ENCODE results near the gene FXYD2.
"Not testable (repeated sequence)": the region's sequence is repeated elsewhere in the genome, so short reads cannot be mapped to it uniquely, and the experiment has no call there.

Gene FXYD2

DNA sequence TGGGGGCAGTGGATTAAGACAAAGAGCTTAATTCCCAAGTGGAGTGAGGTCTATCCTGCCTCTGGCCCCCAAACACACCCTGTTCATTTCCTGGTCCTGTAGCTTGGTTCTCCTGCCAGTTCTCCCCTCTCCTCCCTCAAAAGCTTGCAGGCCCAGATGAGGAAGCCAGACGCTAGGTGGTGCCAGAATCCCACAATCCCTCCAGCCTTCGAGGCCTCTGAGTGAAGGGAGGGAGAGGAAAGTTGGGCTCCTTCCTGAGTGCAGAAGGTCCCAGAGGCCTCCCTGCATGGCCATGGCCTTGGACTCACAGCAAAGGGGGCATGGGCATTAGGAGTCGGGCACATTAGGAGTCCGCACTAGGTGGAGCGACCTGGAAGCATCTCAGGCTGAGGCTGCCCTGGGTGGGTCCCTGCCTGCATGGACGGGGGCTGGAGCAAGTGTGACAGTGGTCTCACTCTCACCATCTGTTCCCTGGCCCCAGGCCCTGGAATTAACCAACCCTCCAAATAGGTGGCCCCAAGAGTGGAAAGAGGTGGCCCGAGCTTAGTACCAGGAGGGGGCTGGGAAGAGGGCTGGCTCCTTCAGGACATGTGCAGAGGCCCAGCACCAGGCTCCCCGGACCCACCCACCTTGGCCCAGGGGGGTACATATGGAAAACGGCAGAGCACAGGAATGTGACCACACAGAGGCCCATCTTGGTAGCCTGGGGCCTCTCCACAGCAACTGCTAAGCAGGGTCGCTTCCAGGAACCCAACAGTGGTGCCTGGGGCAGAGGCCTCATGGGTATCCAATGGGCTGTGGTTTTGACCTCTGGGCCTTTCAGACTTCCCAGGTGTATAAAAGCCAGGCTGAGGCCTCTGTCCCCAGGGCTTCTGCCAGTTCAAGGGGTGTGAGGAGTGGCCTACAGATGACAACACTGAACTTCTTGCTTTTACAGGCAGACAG, 5.2 kb downstream of the FXYD2 start:
- no peak for DNase-seq

DNA sequence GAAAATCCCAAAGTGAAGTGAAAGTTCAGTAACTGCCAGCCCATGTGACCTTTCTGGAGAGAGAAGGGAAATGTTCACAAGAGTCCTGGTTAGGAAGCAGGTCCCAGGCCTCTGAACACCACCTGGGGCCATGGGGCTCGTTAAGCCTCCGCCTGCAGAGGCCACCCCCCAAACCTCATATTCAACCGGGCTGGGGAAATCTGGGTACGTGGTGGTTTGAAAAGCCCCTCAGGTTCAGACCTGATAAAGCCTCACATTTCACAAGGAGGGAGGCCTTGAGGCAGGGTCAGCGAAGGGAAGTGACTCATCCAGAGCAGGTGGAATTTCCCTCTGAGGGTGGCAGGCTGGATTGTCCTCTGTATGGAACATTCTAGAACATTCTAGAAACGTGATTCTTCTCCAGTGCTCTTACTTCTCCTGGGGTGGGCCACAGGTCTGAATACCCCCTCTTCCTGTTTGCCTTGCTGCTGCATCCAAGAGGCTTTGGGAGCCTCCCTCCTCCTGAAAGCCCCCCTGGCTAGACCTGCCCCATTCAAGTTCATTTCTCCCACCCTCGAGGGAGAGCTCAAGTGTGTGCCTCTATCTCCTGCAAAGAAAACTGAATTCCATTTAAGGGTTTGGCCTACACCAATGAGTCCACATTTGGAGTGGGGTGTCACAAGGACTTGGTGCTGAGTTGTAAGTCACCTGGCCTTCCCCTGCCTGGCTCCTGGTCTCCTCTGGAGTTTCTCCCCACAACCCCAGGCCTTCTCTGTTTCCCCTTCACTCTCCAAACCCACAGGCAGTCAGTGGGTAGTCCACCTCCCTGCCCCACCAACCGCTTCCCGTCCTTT, 6.3 kb downstream of the FXYD2 start:
- no peak for DNase-seq

DNA sequence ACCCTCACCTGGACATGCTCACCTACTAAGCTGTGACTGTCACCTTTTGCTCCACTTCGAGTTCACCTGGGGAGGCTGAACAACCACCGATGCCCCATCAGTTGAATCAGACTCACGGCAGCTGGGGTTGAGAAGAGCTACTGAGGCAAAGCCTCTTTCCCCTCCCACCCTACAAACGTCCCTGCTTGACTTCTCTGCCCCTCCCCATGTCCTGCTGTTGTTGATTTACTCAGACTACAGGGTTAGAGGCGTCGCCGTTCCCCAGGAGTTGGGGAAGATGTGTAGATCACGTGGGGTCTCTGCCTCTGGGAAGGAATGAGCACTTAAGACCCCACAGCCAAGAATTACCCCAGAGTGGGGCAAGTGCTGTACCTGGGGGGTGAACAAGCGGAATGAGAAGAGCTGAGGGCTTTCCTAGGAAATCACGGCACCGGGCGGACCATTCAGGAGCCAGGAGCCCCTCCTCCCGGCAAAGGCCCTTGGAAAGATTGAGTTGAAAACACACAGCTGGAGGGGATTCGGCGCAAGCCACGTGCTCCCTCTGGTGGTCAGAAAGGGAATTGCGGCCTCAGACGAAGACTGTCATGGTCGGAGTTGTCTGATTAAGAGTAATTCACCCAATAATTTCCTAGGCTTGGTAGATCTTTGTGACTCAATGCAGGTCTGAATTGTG, 7.0 kb downstream of the FXYD2 start:
- peak; percentile 59 for DNase-seq

DNA sequence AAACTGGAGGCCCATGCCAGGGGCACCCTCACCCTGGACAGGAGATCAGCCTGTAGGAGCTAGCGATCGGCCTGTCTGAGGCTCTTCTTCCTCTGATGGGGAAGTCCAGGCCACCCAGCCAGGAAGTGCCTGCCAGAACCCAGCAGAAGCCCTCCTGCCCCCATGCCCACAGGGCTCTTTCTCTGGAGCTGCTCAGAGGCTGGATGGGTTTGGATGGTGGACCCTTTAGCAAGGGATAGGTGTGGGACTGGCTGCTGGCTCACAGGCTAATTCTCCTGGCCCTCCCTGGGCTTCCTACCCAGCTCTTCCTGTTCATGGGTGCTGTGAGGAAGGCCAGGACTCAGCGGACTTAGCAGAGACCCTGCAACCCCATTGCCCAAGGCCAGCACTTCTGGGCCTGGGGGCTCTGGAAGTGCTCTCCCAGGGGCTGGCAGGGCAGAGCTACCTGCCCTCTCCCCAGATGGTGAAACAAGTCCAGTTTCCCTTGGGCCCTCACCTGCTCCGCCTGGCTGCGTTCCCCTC, 7.6 kb downstream of the FXYD2 start:
- no peak for DNase-seq

DNA sequence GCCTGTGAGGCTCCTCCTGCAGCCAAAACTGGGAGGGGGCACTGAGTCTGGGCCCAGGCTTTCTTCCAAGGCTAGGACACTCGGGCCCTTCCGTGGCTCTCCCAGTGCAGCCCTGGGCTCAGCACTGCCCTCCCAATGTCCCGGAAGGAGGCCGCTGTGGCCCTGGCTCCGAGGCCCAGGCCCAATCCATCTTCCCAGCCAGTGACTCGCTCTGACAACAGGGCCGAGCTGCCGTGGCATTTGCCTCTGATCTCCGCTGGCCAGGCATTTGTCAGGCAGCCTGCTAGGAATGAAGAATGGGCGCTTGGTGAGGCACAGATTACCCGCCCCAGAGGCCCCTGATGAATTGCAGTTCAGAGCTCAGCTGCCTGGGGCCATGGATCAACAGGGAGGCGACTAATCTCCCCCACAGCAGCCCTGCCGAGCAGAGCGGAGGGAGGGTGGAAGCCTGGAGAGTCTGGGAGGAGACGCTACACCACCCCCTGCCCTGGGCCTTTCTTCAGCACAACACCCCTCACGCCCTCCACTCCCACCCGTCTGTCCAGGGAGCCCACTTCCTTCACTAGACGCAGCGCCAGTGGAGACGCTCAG, 8.3 kb downstream of the FXYD2 start:
- DNase-seq: no peak

DNA sequence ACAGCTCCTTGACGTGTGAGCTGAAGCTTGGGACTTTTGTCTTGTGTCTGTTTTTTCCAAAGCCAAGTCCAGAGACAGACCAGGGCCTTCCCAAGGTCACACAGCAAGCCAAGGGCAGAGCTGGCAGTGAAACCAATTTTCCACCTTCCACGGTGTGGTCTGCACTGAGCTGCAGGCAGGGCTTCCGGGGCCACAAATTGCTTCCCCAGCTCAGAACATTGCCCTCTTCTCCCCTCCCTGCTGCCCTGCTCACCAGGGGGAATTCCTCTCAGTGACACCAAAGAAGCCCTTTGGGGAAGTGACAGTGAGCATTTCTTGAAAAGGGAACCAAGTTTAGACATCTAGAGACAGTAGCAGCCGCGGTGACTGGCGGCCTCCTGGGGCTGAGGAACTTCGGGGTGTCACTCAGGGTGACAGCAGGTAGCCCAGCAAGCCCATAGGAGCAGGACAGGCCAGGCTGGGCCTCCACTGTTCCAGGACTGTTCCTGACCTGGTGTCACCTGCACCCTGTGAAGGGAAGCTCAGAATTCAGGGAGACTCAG, 9.2 kb downstream of the FXYD2 start:
- no peak for DNase-seq

DNA sequence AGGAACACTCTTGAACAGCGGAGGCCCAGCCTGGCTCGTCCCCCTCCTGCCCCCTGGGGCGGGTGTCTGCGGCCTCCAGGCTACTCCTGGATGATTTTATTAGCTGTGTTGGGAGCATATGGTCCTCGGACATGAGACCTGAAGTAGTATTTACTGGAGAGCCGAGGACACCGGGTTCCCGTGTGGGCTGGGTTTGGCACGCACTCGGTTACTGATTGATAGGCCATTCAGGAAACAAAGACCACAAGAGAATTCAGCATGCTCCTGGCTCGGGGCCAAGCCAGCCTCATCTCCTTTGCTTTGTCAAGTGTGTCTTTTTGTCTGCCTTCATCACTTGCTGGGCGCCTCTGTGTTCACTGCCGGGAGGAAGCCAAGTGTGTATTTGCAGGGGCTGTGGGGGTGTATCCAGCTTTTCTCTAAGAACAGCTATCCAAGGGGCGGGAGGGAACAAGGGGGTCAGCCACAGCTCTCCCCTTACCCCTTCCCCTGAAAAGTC, 9.7 kb downstream of the FXYD2 start:
- DNase-seq: peak; percentile 70

DNA sequence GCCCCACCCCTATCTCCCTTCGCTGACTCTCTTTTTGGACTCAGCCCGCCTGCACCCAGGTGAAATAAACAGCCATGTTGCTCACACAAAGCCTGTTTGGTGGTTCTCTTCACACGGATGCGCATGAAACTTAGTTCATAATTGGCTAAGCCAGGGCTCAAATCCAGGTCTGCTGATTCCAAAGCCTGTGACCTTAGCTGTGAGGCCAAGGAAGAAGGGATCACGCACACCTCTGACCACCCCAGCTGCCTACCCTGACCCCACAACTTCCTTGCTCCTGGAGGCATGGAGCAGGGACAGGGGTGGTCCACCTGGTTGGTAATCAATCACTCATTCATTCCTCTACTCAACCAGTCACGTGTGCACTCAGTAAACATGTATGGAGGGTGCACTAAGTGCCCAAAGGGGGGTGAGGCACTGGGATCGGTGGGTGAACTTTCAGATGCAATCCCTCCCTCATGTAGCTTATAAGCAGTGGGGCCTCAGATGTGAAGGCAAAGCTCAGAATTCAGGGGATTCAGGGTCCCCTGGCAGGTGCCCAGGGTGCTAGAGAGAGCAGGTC, 10.3 kb downstream of the FXYD2 start:
- DNase-seq: no peak

DNA sequence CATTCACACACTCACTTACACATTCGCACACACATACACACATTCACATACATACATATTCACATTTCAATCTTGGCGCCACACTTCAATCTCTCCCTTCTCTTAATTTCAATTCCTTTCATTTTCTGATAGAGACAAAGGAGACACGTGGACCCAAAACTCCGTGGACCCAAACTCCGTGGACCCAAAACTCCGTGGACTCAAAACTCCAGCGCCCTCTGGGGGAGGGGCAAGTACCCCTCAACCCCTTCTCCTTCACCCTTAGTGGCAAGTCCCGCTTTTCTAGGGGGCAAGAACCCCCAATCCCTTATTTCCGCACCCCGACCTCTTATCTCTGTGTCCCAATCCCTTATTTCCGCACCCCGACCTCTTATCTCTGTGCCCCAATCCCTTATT, 14.5 kb downstream of the FXYD2 start:
- not testable (repeated sequence) for DNase-seq

DNA sequence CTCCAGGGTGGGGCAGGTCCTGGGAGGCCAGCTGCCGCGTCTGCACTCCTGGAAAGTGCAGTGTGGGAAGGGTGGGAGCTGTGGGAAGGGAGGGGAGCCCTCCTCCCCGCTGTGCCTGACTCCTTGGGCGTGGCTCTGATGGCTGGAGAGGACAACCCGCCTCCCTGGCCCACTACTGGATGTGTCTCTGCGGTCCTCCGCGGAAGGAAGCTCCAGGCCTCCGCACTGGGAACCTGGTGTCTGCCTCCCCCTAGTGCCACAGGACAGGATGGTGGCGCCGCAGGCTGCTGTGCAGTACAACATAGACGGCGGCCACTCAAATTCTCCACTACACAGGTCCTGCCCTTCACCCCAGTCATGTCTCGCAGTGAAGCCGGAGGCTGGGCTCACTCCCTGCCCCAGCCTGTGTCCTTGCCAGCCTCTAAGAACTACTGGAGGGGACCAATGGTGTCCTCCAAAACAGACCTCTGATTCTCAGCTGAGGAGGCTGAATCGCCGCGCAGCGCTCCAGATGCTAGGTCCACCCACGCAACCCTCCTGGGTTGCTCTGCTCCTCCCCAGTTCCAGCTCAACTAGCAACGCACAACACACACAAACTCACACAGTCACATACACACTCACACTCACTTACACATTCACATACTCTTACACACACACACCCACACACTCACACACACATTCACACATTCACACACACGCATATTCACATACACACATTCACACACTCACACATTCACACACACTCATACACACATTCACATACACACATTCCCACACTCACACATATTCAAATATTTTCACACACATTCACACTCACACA, 15.1 kb downstream of the FXYD2 start:
- DNase-seq: no peak

DNA sequence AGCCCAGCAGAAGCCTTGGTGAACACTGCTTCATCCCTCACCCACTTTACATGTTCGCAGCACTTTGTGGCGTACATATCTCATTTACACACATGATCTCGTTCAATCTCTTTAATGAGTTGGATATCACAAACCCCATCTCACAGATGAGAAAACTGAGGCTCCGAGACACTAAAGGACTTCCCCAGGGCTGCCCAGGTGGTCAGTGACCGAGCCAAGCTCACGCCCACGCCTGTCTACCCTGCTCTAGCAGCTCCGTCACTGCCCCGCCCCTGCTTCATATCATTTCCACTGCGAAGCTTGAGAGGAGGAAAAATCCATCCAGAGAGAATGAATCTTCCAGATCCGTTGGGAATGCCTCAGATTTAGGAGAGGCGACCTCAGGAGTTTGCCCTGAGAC, 15.8 kb downstream of the FXYD2 start:
- no peak for DNase-seq

DNA sequence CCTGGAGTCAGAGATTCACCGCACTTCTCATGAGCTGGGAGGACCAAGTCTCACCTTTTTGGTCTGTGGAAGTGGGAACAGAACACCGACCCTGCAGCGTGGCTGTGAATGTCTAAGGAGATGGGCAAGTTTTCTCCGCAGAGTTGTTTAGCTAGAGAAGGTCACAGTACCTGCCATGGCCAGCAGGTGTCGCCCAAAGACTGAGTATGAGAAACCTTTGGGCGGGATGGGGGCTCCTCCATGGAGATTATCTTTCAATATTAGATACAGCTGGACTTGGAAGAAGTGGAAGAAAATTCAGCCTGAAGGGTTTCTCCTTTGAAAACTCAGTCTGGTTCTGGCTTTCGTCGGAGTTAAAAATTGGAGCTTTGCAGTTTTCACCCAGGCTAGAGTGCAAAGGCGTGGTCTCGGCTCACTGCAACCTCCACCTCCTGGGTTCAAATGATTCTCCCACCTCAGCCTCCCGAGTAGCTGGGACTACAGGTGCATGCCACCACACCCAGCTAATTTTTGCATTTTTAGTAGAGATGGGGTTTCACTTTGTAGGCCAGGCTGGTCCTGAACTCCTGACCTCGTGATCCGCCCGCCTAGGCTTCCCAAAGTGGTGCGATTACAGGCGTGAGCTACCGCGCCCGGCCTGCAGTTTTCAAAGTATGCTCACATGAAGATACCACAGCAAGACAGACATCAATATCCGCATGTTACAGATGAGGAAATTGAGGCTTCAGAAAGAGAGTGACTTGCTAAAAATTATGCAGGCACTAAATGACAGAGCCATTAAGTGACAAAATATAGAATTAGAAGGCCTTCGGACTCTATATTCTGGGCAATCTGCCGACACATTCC, 16.8 kb downstream of the FXYD2 start:
- peak; percentile 31 for DNase-seq

DNA sequence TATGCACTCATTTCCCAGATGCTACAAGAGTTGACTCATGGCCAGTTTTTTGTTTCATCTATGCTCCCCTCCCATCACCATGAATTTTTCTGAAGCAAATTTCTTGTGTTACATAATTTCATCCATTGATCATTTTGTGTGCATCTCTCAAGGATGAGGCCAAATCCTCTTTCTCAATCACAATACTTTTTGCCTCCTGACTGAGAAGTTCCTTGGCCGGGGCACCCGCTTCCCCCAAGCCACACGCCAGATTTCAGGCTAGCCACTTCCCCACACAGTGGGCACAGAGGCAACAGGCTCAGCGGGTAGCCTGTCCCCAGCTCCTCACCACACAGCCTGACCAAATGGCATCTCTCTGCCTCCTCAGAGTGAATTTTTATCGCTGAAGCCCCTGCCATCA, 17.7 kb downstream of the FXYD2 start:
- no peak for DNase-seq

DNA sequence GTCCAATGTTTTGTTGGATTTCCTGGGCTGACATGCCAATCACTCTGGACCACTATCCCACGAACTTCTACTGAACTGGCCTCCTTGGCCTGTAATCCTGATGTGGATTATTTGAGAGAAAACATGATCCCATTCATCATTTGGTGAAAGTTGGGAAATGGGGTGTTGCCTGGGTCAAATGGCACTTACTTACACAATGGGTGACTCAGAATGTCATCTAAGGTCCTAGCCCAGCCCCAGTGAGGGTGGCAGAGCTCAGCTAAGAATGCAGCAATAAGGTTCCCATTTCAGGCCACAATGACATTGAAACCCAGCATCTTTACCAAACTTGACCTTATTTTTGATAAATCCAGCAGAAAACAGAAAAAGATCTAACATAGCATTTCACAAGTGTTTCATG, 19.5 kb downstream of the FXYD2 start:
- no peak for DNase-seq

DNA sequence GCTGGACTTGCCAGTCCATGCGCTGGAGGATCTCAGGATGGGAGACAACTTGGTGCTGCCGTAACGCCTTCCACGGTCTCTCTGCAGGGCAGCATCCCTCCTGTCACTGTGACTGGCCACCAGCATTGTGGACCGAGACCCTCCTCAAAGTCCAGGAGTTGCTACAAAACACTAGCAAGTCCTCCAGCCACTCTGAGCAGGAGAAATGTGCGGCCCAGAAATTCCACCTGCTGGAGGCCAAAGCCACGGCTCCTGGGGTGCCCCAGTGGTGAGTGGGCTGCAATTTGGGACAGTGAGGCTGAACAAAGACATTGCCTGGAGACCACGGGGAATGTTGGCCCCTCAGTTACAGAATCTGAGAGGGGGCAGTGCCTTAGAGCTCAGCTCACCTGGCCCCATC, 20.6 kb downstream of the FXYD2 start:
- DNase-seq: no peak

DNA sequence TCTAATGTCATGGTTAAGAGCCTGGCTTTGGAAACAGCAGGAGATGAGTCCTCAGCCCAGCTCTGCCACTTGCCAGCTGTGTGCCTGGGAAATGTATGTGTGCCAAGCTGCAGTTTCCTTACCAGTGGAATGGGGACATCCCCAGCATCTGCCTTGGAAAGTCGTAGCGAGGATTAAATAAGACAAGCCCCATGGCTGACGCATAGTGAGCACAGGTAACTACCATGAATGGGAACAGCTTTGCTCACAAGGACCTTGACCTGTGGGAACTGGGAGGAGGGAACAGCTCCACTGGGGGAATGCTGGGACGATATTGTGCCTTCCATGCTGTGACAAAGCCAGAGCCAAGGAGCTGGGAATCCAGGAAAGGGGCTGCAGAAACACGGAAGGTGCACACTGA, 24.9 kb downstream of the FXYD2 start:
- no peak for DNase-seq

DNA sequence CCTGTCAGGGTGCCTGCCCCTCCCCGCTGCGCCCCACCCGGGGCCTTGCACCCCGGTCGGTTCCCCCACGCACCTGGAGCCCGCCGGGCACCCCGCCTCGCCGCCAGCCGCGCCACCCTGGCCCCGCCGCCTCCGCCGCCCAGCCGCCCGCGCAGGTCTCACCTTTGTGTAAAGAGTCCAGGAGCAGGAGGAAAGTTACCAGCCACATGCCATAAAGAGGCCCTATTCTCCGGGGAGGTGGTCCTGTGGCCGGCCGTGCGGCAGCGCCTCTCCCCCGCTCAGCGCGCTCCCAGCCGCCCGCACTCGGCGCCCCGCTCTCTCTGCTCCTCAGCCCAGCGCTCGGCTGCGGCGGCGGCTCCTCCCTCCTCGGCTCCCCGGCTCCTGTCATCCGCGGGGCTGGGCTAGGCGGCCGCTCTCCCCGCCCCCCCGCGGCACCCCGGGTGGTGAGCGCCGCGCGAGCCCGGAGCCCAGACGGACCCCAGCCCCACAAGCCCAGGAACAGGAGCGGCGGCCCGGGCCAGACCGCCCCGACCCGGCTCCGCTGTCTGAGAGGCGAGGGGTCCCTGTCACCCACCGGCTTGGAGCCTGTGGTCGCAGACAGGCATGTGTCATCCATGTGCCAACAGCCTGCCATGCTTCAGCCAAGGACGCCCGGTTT, 27.5 kb downstream of the FXYD2 start, which contains the start of gene DSCAML1:
Gene DSCAML1 (minus strand): TSS at position 345 of the 658 bp plus-strand sequence. CDS start 137 bp downstream, at position 208.
- DNase-seq: peak; percentile 22

DNA sequence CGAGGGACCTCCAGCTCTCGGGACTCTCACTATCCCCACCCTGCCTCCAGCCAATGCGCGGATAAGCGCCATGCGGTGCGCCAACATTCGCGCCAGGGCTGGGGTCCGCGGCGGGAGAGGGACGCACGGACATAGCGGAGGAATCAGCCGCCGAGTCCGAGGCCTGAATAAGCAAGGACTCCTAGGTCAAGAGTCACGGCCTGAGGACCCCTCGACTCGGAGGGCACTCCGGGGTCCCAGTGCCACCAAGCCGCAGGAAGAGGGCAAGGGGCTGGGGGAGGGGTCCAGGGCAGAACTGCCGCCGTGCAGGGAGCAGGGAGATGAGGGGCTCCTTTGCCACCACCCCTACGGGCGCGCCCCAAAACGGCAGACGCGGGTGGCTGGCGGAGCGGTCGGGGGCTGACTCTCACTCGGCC, 28.1 kb downstream of the FXYD2 start:
- no peak for DNase-seq
